ENCODE measurements around the gene CNNM2.
A peak's percentile ranks its signal among the peaks of the same experiment; 100 is the strongest.

Gene CNNM2

DNA sequence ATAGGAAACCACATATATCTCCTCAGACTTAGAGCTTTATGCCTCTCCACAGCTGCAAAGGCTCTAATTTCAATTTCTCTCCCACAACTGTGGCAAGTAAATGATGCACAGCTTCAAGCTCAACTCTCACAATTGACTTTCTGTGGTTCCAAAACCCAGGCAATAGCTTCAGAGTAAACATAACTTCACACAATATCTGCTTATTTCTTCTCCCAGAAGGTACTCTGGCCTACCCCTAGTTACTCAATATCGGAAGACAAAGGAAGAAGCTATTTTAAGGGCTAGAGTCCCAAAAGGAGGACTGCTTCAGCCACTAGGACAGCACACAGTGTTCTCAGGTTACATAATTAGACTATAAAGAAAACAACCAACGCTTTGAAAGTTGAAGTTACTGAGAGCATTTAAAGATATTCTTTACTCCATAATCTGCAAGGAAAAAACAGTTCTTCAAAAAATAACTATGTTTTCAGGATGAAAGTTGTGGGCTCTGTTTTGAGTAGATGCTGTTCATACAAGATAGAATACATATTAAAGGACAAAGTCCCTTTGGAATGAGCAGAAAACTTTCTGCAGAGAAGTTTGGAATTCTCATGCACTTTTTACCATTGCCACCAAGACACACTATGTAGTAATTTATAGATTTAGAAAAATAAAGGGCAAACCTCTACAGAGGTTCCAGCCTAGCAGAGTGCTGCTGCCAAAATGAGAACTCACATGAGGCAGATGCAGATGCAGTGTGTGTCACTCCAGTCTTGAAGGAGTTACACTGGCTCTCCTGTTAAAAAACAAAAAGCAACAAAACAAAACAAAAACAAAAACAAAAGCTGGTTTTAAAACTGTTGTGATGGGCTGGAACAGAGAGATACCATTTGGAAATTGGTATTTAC is 193.2 kb downstream of the CNNM2 start:
- H3K9me3 ChIP-seq (ENCODE audit: insufficient read depth, low read depth, low read length): no peaks in the 10 kb centered on the region

DNA sequence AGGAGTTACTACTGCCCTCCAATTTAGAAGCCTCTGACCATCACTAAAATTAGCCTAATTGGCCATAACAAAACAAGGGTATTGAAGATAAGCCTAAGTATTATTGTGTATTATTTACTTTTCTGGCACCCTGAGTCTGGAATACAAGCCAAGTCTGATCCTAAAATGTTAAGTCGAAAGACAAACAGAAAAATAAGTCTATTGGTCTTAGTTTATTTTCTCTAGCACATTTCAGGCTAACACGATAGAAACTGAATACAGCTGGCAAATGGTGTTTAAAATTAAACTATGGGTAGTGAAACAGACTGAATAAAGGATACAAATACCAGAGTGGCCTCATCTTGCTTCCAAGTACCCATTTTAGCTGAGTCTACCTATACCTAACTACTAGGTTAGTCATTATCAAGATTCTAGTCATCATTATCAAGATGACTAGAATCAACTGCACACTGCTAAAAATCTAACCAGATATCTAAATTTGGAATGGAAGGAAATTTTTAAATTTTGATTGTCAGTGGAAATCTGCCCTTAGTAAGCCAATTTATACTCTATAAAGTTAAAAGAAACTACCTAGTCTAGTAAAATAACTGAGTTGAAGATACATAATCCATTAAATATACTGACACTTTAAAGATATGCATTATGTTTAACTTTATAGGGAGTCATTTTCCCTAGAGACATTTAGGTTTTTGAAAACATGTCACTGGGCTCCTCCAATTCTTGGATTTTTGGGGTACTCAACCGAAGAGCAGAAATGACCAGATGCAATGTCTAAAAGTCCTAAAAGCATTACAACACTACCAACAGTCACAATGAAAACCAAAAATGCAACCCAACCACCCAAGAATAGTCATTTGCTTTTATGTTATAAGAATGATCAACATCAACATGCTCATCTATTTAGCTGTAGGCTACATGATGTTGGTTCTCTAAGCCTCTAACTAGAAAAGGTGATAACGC is 194.1 kb downstream of the CNNM2 start:
- H3K9me2 ChIP-seq (replicated peaks; ENCODE audit: low read depth, low read length): no peaks in the 10 kb centered on the region
- 0 out of 2 replicates have a peak, but pooled peaks cover 3% of the 10 kb centered on the region for H3F3A ChIP-seq (ENCODE audit: low read depth)
- TF ChIP-seq, protein P1, sequence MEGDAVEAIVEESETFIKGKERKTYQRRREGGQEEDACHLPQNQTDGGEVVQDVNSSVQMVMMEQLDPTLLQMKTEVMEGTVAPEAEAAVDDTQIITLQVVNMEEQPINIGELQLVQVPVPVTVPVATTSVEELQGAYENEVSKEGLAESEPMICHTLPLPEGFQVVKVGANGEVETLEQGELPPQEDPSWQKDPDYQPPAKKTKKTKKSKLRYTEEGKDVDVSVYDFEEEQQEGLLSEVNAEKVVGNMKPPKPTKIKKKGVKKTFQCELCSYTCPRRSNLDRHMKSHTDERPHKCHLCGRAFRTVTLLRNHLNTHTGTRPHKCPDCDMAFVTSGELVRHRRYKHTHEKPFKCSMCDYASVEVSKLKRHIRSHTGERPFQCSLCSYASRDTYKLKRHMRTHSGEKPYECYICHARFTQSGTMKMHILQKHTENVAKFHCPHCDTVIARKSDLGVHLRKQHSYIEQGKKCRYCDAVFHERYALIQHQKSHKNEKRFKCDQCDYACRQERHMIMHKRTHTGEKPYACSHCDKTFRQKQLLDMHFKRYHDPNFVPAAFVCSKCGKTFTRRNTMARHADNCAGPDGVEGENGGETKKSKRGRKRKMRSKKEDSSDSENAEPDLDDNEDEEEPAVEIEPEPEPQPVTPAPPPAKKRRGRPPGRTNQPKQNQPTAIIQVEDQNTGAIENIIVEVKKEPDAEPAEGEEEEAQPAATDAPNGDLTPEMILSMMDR (conservative IDR thresholded peaks at IDR 0.05; ENCODE audit: low read length): no peak
- TF ChIP-seq EZH2phosphoT487 (IDR thresholded peaks at IDR 0.05; ENCODE audit: borderline replicate concordance): no peak
- H4K20me1 ChIP-seq (ENCODE audit: insufficient read depth, low read length, poor library complexity, severe bottlenecking): peaks cover 41% of the 10 kb centered on the region
- H3K9me3 ChIP-seq (ENCODE audit: insufficient read depth, low read depth, low read length): no peaks in the 10 kb centered on the region
- H3K4me2 ChIP-seq (ENCODE audit: low read depth, low read length, poor library complexity, severe bottlenecking): no peak overlapping the region
- no peaks in the 10 kb centered on the region for H3K27me3 ChIP-seq (ENCODE audit: insufficient read depth, low read length, poor library complexity, severe bottlenecking)
- no peak overlapping the region for H2AFZ ChIP-seq (ENCODE audit: low read length)
- H3K9ac ChIP-seq (ENCODE audit: low read depth, low read length, poor library complexity, severe bottlenecking): no peak overlapping the region
- peaks cover 72% of the 10 kb centered on the region for H3K79me2 ChIP-seq (ENCODE audit: insufficient read depth, low read length)
- H3K4me1 ChIP-seq (ENCODE audit: insufficient read depth, low read length, poor library complexity, severe bottlenecking): peaks cover 12% of the 10 kb centered on the region
- peaks cover 19% of the 10 kb centered on the region; the same call in 1 of the 2 replicates for H3K36me3 ChIP-seq (ENCODE audit: insufficient read depth, low read length)
- H3K4me3 ChIP-seq (ENCODE audit: low read length, poor library complexity, severe bottlenecking): no peak overlapping the region

More for the DNA sequence above, 193.2 kb downstream of the CNNM2 start:
- Histone ChIP-seq H2AFZ (ENCODE audit: low read length) (no peak overlapping the region), H3F3A (ENCODE audit: low read depth) (0 out of 2 replicates have a peak, but pooled peaks cover 3% of the 10 kb centered on the region), H3K79me2 (ENCODE audit: insufficient read depth, low read length) (peaks cover 70% of the 10 kb centered on the region), H3K27me3 (ENCODE audit: insufficient read depth, low read length, poor library complexity, severe bottlenecking) (no peaks in the 10 kb centered on the region), H3K4me2 (ENCODE audit: low read depth, low read length, poor library complexity, severe bottlenecking) (peak overlapping the region; percentile 14), H3K4me3 (ENCODE audit: low read length, poor library complexity, severe bottlenecking) (no peak overlapping the region), H3K9ac (ENCODE audit: low read depth, low read length, poor library complexity, severe bottlenecking) (no peak overlapping the region), H3K4me1 (ENCODE audit: insufficient read depth, low read length, poor library complexity, severe bottlenecking) (peaks cover 12% of the 10 kb centered on the region), H3K9me2 (replicated peaks; ENCODE audit: low read depth, low read length) (no peaks in the 10 kb centered on the region), H4K20me1 (ENCODE audit: insufficient read depth, low read length, poor library complexity, severe bottlenecking) (peaks cover 35% of the 10 kb centered on the region), H3K36me3 (ENCODE audit: insufficient read depth, low read length) (peaks cover 22% of the 10 kb centered on the region; the same call in 1 of the 2 replicates)
- TF ChIP-seq, protein P1 (conservative IDR thresholded peaks at IDR 0.05; ENCODE audit: low read length): no peak
- TF ChIP-seq EZH2phosphoT487 (IDR thresholded peaks at IDR 0.05; ENCODE audit: borderline replicate concordance): no peak

DNA sequence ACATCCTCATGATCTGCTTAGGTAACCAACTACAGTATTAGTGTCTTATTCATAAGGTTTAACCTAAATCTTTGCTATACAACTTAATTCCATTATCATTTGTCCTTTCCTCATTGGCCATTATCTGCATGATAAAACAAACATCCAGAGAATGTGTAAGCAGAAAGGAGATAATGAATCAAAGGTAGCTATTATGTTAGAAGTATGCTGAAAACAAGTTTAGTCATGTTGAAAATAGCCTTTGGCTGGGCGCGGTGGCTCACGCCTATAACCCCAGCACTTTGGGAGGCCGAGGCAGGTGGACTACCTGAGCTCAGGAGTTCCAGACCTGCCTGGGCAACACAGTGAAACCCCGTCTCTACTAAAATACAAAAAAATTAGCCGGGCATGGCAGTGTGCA is 196.8 kb downstream of the CNNM2 start:
- no peak overlapping the region for H3K4me2 ChIP-seq (ENCODE audit: low read depth, low read length, poor library complexity, severe bottlenecking)
- 0 out of 2 replicates have a peak, but pooled peaks cover 3% of the 10 kb centered on the region for H3F3A ChIP-seq (ENCODE audit: low read depth)
- peaks cover 38% of the 10 kb centered on the region for H4K20me1 ChIP-seq (ENCODE audit: insufficient read depth, low read length, poor library complexity, severe bottlenecking)
- H3K4me3 ChIP-seq (ENCODE audit: low read length, poor library complexity, severe bottlenecking): no peak overlapping the region
- peaks cover 81% of the 10 kb centered on the region for H3K79me2 ChIP-seq (ENCODE audit: insufficient read depth, low read length)
- peaks cover 12% of the 10 kb centered on the region for H3K4me1 ChIP-seq (ENCODE audit: insufficient read depth, low read length, poor library complexity, severe bottlenecking)
- no peaks in the 10 kb centered on the region for H3K9me2 ChIP-seq (replicated peaks; ENCODE audit: low read depth, low read length)
- H3K9ac ChIP-seq (ENCODE audit: low read depth, low read length, poor library complexity, severe bottlenecking): no peak overlapping the region
- H3K27me3 ChIP-seq (ENCODE audit: insufficient read depth, low read length, poor library complexity, severe bottlenecking): no peaks in the 10 kb centered on the region
- peaks cover 11% of the 10 kb centered on the region; the same call in 1 of the 2 replicates for H3K36me3 ChIP-seq (ENCODE audit: insufficient read depth, low read length)
- no peaks in the 10 kb centered on the region for H3K9me3 ChIP-seq (ENCODE audit: insufficient read depth, low read depth, low read length)
- H2AFZ ChIP-seq (ENCODE audit: low read length): no peak overlapping the region
- TF ChIP-seq EZH2phosphoT487 (IDR thresholded peaks at IDR 0.05; ENCODE audit: borderline replicate concordance): no peak
- TF ChIP-seq, protein P1 (conservative IDR thresholded peaks at IDR 0.05; ENCODE audit: low read length): no peak
